Measurements from ENCODE around the gene PRM1.

Gene PRM1

DNA sequence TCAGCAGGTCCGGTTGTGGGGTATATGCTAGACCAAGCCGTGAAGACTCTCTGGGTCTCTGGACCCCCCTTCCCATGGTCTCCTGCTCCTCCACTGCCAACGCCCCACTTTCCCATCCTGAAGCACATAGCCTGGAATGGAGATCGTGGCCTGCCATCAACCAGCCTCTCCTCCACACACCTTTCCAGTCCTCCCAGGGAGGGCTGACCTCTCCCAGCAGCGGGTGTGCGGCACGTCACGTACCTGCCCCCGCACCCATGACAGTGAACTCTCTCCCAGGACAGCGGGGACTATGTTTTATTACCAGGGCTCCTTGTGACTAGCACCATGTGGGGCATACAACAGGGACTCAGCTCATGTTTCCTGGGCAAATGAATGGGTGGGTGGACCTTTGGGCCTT, 9.5 kb downstream of the PRM1 start:
- no peak for DNase-seq

DNA sequence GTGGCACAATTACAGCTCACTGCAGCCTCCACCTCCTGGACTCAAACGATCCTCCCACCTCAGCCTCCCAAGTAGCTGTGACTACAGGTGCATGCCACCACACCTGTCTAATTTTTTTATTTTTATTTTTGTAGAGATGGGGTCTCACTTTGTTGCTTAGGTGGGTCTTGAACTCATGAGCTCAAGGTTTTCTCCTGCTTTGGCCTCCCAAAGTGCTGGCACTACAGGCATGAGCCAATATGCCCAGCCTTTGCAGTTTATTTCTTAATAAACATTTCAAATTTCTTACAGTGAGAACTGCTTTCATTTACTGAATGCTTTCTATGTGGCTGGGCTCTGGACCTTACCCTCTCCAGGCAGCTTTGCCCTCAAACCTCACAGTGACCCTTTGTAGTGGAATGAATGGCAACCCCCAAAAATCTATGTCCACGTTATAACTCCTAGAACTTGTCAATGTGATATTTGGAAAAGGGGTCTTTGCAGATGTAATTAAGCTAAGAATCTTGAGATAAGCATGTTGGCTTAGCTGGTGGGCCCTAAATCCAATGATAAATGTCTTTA, 10.4 kb downstream of the PRM1 start:
- DNase-seq, result no peak

DNA sequence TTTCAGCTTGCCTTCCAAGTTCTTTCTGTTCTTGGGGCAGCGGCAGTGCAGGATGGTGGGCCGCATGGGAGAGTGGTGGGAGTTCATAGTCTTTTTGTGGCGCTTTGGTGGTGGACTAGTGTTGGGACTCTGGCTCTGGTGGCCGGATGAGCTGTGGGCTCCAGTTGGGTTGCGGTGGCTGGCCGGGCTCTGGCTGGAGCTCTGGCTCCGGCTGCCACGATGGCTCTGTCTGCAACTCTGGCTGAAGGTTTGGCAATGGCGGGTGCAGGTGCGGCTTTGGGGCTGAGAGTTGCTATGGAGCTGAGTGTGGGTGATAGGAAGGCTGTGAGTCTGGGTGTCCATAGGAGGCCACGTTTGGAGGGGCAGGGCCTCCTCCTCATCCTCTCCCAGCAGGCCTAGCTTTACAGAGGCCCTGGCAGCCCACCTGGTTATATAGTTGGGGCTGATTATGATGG, 12.2 kb downstream of the PRM1 start, which contains the start of gene TNP2:
Gene TNP2 (minus strand): TSS at position 405 of the 455 bp plus-strand sequence. CDS start 63 bp downstream, at position 342.
- DNase-seq, result no peak

DNA sequence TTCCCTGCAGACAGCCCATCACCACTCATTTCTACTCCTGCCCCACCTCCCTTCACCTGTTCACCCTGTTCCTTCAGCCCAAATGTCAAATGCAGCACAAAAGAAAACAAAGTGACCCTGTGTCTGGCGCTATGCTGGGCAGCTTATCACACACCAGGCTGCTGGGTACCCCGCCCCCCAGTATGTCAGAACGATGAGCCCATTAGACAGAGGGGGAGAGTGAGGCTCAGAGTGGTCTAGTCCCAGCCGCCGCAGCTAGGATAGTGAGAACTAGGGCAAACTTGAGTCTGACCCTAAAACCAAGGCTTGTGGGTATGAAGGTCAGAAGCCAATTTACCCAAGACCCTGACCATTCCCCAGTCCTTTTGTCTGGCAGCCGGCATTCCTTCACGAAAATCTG, 16.0 kb downstream of the PRM1 start:
- DNase-seq, result no peak

DNA sequence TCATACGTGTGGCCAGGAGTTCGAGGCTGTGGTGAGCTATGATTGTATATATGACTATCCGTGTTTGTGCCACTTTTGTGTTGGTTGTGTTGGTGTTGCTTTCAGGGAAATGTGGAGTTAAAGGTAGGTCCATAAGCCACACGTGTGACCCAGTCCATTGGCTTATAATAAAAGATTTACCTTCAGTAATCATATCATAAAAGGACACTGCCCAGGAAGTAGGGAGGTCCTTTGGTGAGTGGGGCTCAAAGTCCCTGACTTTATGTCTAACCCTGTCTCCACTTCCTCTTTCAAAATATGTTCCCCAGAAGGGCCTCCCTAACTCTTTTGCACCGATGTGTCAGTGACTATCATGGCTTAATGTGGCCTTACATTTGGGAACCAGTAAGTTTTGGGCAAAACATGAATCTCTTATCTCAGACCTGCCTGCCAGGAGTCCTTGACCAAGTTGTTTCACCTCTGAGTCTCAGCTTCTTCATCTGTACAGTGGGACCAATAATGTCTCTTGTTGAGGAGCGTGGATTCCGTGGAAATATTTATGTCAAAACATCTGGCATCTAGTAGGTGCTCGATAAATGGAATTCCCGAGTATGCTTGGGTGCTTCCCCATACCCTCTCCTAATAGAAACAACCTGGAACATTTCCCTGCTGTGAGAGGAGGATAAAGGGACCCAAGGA, 16.8 kb downstream of the PRM1 start:
- DNase-seq, result no peak

DNA sequence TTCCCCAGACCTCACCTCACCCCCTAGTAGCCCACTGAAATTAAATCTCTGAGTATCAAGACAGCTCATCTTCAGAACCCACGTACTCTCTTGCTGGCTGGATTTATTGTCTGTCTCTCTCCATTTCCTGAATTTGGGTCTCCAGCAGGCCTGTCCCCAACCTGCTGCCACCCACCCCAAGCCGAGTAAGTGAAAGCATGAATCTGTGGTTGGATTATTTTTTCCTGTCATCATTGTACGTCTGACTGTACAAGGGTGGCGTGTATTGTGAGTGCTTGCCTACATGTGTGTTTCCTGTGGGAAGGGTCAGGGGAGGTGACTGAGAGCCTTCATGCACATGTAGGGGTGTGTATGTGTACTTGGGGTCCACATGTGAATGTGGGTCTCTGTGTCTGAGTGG, 17.4 kb downstream of the PRM1 start:
- no peak for DNase-seq

DNA sequence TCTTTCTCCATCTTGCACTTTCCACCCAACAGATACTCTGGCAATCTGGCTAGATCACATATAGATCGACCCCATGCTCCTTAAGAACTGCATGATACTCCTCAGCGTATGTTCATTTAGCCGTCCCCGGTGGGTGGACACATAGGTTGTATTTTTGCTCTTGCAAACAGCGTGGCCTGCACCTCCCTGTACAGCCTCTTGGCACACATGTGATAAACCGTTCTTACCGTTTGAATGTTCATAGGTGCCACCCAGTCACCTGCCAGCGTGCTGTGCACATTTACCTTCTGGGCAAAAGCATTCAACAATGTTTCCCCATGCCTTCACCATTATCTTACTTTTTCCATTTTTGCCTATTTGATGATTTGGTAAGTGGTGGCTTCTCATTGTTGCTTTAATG, 18.2 kb downstream of the PRM1 start:
- DNase-seq, result no peak

DNA sequence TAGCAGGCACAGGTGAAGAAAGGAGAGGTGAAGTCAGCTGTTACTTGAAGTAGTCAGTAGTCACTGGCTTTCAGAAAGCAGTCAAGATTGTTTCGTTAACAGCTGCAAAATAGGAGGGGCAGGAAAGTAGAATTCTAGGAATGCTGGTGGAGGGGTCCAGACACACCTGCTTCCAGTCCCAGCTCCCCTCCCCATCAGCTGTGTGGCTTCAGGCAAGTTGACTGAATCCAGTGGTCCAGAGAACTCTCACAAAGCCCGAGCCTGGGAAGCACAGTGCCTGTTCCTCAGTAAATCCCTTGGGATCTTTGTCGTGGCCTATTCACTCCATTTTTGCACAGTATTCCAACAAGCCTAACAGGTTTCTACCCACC, 20.5 kb downstream of the PRM1 start:
- DNase-seq, result no peak

DNA sequence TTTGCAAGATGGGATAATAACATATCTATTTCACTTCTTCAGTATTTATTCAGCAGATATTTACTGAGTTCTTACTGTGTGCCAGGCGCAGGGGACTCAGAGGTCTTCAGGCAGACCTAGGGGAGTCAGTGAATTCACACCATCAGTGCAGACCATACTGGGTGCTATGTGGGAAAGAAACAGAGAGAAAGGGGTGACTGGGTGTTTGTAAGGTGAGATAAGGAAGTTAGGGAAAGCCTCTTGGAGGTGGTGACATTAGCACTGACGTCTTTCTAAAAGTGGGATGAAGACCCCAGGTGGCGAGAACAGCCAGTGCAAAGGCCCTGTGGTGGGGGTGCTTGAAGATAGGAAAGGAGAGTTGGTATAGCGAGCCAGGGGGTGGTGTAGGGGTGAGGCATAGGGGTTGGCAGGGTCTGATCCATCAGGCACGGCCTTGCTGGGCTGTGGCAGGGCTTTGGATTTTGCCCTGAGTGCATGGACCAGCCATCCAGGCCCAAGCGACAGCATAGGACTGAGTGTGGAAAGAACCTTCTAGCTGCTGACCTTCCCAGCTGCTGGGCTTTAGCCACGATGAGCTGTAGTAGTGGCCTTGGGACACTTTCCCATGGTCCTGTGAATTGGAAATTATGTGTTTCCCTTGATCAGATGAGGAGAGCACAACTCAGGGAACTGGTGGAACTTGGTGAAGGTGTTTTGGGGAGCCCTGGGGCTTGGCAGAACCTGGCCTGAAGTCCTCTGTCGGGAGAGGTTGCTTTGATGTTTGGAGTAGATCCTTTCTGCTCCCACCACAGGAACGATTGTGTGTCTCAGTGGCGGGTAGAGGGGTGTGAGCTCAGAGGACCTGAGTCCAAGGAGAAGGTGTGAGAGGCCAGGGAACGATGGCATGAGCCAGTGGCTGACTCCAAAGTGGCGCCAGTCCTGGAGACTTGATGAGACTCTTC, 21.2 kb downstream of the PRM1 start:
- no peak for DNase-seq

DNA sequence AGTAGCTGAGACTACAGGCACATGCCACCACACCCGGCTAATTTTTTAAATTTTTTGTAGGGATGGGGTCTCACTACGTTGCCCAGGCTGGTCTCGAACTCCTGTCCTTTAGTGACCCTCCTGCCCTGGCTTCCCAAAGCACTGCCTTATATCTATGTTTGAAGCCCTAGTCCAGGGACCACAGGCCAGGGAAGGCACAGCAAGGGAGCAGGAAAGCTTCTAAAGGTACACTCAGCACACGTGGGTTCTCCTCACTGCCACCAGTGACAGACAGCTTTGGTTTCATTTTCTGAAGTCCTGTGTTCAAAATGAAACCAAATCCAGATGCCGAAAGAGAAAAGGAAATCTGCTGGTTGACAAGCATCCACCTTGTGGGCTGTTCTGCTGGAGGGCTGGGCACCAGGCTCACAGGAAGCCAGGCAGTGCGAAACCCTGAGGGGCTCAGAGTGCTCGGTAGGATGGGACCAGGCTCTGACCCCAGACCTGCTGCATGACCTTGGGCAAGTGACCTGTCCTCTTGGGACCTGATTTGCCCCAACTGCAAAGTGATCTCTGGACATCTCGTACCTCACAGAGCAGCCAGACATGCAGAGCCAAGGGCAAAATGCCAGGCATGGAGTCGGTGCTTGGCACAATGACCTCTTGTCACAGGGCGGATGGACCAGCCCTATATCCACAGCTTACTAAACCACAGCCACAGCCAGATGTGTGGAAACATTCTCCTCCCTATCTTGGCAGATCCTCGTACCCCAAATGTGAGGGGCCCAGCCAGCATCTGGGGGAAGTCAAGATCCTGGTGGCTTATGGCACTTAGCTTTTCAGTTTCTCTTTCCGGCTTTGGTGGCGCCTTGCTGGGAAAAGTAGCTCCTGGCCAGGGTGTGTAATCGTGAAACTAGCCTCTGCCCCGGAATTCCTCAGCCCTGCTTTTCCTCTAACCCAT, 22.3 kb downstream of the PRM1 start:
- no peak for DNase-seq

DNA sequence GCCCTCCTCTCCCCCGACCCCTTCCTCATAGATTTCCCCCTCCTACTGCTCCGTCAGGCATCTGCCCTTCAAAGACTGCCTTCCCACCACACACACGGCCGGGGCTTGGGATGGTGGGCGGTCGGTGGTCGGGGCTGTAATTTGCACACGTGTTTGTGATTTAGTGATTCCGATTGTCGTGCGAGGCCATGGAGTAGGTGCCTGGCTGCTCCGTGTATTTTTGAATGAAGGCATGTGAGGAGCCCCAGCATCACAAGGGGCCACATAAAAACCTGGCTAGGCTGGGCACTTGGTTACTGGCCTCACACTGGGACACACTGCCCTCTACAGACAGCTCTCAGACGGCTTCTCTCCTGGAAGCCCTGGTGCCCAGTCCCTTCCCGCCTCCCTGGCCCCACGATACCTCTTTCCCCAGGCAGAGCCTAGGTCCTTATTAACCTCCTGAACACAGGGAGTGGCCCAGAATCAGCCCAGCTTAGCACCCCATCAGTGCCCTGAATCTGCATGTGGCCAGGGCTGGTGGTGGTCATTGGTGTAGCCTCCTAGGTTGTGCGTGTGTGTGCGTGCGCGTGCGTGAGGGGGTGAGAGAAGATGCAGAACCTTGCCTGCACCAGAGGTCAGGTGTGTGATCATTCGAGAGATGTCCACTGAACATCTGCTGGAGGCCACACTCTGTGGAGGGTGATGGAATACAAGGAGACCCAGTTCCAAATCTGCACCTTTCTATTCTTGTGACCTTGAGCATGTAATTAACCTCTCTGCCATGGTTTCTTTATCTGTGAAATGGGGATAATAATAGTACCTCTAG, 23.8 kb downstream of the PRM1 start:
- peak; percentile 66 for DNase-seq

DNA sequence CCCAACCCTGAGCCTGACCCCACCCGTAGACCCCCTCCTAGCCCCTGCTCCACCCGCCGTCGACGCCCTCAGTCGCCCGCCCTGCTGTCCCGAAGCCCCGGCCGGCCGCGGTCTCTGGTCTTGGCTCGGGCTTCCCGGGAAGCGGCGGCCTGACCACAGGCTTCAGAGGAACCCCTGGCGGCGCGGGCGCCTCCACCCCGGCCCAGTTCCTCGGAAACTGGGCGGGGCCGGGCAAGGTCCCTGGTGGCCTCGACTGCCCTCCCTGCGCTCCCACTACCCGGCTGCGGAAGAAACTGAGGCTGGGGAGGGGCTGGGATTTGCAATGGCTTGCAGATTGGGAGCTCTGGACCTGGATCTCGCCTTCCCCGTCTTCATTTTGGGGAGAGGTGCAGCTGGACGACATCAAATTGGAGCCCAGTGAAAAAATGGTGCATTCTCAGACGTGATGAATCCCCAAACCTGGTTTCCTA, 24.4 kb downstream of the PRM1 start:
- no peak for DNase-seq

DNA sequence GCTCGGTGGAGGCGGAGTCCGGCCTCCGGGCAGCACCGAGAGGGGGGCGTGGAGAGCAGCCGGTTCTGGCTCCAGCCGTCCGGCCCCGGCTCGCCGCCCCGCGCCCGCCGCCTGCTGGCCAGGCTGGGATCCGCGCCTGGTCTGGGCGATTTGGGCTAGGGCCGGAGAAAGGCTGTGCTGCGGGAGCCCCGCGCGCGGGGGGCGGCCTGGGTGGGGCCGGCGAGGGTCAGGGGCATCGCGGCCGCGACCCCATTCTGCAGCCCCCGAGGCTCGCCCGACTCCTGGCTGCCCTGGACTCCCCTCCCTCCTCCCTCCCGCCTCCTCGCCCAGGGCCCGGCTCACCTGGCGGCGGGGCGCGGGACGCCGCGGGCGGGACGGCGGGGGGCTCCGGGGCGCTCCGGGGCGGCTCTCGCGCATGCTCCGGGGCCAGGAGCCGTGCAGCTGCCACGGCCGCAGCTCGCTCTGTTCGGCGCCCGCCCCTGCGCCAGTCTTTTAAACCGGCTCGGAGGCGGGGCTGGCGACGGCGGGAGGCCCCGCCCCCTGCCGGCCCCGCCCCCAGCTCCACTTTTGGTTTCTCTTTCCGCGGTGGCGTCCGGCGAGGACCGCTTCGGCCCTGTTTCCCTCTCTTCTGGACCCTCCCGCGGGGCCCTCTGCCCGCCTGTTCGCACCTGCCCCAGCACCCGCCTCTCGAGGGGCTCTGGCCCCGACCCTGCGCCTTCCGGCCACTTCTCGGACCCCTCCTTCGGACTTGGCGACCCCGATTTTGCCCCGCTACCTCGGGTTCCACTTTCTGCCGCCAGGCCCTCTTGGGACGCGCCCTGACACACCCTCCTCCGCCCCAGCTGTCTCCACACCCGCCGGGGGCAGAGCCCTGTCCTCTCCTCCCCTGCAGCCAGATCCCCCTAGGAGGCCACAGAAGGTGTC, 25.1 kb downstream of the PRM1 start, which contains the start of gene SOCS1:
Gene SOCS1 (minus strand): TSS at position 468 of the 924 bp plus-strand sequence. CDS start 726 bp downstream, outside the sequence.
- peak; percentile 54 for DNase-seq

DNA sequence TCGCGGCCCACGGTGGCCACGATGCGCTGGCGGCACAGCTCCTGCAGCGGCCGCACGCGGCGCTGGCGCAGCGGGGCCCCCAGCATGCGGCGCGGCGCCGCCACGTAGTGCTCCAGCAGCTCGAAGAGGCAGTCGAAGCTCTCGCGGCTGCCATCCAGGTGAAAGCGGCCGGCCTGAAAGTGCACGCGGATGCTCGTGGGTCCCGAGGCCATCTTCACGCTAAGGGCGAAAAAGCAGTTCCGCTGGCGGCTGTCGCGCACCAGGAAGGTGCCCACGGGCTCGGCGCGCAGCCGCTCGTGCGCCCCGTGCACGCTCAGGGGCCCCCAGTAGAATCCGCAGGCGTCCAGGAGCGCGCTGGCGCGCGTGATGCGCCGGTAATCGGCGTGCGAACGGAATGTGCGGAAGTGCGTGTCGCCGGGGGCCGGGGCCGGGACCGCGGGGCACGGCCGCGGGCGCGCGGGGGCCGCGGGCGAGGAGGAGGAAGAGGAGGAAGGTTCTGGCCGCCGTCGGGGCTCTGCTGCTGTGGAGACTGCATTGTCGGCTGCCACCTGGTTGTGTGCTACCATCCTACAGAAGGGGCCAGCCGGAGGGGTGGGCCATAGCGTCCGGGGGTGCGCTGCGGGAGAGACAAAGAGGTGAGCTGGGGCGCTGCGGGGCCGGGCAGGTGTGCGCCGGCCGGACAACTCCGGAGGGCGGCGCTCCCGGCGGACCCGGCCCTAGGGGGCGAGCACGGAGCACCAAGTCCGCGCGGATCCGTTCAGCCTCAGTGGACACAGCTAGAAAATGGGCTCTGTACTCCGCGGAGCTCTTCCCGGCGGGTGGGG, 26.0 kb downstream of the PRM1 start:
- no peak for DNase-seq

DNA sequence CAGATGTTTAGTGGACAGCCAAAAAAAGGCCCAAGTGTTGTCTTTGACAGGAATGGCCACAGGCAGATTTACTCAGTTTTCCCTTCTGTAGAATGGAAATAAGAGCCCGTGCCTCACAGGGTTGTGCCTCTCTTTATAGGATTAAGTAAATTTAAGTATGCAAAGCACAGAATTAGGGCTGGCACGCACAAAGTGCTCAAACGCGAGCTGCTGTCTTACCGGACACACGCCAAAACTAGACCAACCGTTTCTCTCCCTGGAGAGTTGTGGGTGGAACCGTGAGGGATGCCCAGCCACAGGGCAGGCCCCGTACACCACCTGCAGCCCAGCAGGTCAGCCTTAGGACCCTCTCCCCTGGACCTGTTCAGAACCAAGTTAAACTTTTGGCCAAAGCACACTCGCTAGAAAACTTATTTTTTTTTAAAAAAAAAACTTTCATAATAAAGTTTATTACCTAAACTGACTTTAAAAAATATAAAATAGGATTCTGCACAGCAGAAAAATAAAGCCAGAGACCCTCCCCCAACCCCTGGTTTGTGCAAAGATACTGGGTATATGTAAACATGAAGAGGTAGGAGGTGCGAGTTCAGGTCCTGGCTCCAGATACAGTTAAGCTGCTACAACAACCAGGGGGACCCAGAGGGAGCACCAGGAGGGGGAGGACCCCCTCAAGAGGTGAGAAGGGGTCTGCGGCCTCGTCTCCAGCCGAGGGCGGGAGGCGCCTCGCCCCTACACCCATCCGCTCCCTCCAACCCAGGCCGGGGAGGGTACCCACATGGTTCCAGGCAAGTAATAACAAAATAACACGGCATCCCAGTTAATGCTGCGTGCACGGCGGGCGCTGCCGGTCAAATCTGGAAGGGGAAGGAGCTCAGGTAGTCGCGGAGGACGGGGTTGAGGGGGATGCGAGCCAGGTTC, 26.9 kb downstream of the PRM1 start:
- no peak for DNase-seq

DNA sequence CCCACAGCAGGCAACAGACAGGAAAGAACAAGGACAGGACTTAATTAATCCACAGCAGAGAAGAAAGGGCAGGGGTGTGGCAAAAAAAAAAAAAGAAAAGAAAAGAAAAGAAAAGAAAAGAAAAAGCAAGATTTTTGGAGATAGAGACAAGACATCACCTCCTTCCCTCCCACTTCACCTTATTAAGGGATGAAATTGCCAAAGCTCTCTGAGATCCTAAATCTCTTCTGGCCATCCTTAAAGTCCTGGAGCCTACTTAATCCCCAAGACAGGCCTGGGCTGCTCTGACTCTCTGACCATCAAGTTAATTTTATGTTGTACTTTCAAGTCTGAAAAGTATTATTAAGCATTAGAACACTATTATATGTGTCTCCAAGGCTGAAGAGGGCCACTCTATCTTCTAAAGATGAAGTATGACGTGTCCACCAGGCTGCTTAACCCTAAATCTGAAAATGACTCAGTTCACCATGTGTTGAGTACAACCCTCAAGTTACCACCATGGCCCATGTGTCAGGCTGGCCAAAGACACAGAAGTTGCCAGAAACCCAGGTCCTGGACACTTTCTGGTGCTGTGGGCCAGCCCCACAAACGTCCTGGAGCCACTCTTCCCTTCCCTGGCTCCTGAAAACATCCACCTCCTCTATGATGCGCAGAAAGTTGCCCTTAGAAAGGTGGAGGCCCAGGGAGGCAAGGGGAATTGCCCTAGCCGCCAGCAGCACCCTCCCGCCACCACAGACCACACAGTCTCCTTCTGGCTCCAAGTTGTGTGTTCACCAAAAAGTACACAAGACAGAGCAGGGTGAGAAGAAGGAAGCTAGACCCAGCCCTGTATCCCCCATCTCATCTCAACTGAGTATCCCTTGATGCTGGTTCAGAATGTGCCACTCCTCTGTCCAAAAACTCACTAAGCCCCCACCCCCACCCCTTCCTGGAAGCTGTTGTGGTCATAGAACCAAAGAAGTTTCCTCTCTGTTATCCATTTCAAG, 27.8 kb downstream of the PRM1 start:
- DNase-seq, result no peak

DNA sequence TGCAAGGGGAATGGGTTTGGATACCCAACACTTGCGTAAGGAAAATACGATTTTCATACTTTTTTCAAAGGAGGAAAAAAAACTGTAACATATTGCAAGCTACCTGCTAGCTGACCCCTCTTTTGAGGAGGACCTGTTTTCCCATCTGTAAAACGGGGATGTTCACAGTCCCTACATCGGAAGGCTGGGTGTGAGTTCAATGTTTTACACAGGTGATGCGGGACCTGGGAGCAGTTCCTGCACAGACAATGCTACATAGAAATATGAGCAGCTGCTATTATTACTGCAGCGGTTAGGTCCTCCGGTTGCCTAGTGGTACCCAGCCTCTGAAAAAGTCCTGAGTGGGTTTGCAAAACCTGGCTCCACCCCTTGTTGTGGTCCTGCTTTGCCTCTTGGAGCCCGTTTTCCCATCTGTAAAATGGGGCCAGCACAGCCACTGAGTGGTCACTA, 28.6 kb downstream of the PRM1 start:
- no peak for DNase-seq
